GM23248 (cell line): ENCODE results near the gene CDC34.

ENCODE experiments used
- EZH2 ChIP-seq: fragments of 200-600 bp; sonication (generic); IDR thresholded peaks from 2 replicates; pipeline ENCODE4 v1.6.1; 2018; ENCODE audit warnings: antibody characterized with exemption, mild to moderate bottlenecking; ENCODE audit not compliant: insufficient read depth, poor library complexity, severe bottlenecking
- EZH2phosphoT487 ChIP-seq: fragments of 200-600 bp; sonication (generic); IDR thresholded peaks from 2 replicates; pipeline ENCODE4 v1.6.1; 2018; ENCODE audit warnings: antibody characterized with exemption, moderate library complexity, mild to moderate bottlenecking, low read depth; ENCODE audit not compliant: insufficient read depth

DNA sequence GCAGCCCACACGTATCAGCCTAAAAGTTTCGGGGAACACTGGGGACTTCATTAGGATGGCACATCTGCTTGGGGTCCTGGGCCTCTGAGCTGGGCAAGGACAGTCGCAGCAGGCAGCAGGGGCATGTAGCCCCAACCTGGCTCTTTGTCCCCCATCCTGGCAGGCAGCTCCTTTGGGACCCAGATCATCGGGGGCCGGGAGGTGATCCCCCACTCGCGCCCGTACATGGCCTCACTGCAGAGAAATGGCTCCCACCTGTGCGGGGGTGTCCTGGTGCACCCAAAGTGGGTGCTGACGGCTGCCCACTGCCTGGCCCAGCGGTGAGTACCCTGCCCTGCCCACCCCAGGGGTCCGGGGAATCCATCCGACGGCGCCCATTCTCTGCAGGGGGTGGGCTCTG lies 15.6 kb downstream of the CDC34 start:
- TF ChIP-seq EZH2phosphoT487 (no peak), EZH2 (no peak)
